ENCODE data around the gene RBP5.

The RBP5 gene

GRCh38 chr12:7102582-7102981 is 26.1 kb downstream of the RBP5 start:
- DNase-seq (ENCODE audit: low read depth, low spot score): no peak

GRCh38 chr12:7101694-7102131 is 27.0 kb downstream of the RBP5 start:
- DNase-seq (ENCODE audit: low read depth, low spot score): no peak

GRCh38 chr12:7101047-7101693 is 27.5 kb downstream of the RBP5 start:
- DNase-seq (ENCODE audit: low read depth, low spot score): no peak

- DNase-seq (ENCODE audit: low read depth, low spot score): no peak
These were observed 28.4 kb downstream of the RBP5 start for GRCh38 chr12:7100239-7100638.

GRCh38 chr12:7099290-7099996 is 29.2 kb downstream of the RBP5 start:
- DNase-seq (ENCODE audit: low read depth, low spot score): no peak

- no peak for DNase-seq (ENCODE audit: low read depth, low spot score)
These were observed 31.7 kb downstream of the RBP5 start for GRCh38 chr12:7096979-7097378.

GRCh38 chr12:7096006-7096932 is 32.4 kb downstream of the RBP5 start:
- DNase-seq (ENCODE audit: low read depth, low spot score): no peak

- no peak for DNase-seq (ENCODE audit: low read depth, low spot score)
These were observed 34.8 kb downstream of the RBP5 start for GRCh38 chr12:7093892-7094291.

GRCh38 chr12:7093486-7093885 is 35.2 kb downstream of the RBP5 start:
- no peak for DNase-seq (ENCODE audit: low read depth, low spot score)

- DNase-seq (ENCODE audit: low read depth, low spot score): no peak
These were observed 35.7 kb downstream of the RBP5 start for GRCh38 chr12:7092986-7093460.

GRCh38 chr12:7092229-7092985 is 36.3 kb downstream of the RBP5 start, which contains the start of gene C1R:
C1R (minus strand) TSS chr12:7092445; CDS start chr12:7092388, 57 bp downstream.
- peak; percentile 88 for DNase-seq (ENCODE audit: low read depth, low spot score)

GRCh38 chr12:7091660-7092228 is 36.9 kb downstream of the RBP5 start:
- no peak for DNase-seq (ENCODE audit: low read depth, low spot score)

- no peak for DNase-seq (ENCODE audit: low read depth, low spot score)
These were observed 37.5 kb downstream of the RBP5 start for GRCh38 chr12:7091171-7091570.

- no peak for DNase-seq (ENCODE audit: low read depth, low spot score)
These were observed 38.3 kb downstream of the RBP5 start for GRCh38 chr12:7090222-7090998.

GRCh38 chr12:7089196-7089871 is 39.4 kb downstream of the RBP5 start:
- DNase-seq (ENCODE audit: low read depth, low spot score): no peak

GRCh38 chr12:7083125-7083524 is 45.6 kb downstream of the RBP5 start:
- no peak for DNase-seq (ENCODE audit: low read depth, low spot score)

- DNase-seq (ENCODE audit: low read depth, low spot score): no peak
These were observed 47.7 kb downstream of the RBP5 start for GRCh38 chr12:7081037-7081436.

GRCh38 chr12:7079826-7080125 is 48.9 kb downstream of the RBP5 start:
- DNase-seq (ENCODE audit: low read depth, low spot score): peak; percentile 41

GRCh38 chr12:7078163-7078562 is 50.5 kb downstream of the RBP5 start:
- no peak for DNase-seq (ENCODE audit: low read depth, low spot score)

GRCh38 chr12:7076493-7076892 is 52.2 kb downstream of the RBP5 start:
- DNase-seq (ENCODE audit: low read depth, low spot score): no peak
